ENCODE results near the gene SCML2. TPM values are rescaled to one million over a fixed set of nuclear protein-coding genes. Genes with fewer than 3 reads are reported as not detected.
A peak's percentile ranks its signal among the peaks of the same experiment; 100 is the strongest.

Gene SCML2
- total RNA-seq, 1 donor: 1.7 TPM

DNA sequence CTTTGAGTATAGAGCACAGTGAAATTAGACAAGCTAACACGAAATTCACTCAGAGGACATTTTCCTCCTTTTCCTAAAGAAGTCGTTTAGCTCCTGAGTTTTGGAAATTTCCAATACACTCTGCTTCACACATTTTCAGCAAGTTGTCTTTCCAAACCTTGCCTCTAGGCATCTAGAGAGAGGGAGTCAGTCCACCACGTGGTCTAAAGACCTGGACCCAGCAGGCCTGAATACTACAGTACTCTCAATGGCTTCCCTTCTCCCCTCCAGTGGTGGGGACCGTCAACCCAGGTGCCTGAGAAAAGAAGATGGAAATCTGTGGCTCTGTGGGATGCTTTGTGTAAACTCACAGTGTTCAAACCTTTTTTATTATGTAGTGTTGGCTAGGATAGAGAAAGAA is 13.9 kb upstream of the SCML2 start:
- DNase-seq (ENCODE audit: low read depth): no peak
- TF ChIP-seq, protein P1, sequence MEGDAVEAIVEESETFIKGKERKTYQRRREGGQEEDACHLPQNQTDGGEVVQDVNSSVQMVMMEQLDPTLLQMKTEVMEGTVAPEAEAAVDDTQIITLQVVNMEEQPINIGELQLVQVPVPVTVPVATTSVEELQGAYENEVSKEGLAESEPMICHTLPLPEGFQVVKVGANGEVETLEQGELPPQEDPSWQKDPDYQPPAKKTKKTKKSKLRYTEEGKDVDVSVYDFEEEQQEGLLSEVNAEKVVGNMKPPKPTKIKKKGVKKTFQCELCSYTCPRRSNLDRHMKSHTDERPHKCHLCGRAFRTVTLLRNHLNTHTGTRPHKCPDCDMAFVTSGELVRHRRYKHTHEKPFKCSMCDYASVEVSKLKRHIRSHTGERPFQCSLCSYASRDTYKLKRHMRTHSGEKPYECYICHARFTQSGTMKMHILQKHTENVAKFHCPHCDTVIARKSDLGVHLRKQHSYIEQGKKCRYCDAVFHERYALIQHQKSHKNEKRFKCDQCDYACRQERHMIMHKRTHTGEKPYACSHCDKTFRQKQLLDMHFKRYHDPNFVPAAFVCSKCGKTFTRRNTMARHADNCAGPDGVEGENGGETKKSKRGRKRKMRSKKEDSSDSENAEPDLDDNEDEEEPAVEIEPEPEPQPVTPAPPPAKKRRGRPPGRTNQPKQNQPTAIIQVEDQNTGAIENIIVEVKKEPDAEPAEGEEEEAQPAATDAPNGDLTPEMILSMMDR (IDR thresholded peaks at IDR 0.05; ENCODE audit: insufficient read depth, low read depth, low read length): no peak

DNA sequence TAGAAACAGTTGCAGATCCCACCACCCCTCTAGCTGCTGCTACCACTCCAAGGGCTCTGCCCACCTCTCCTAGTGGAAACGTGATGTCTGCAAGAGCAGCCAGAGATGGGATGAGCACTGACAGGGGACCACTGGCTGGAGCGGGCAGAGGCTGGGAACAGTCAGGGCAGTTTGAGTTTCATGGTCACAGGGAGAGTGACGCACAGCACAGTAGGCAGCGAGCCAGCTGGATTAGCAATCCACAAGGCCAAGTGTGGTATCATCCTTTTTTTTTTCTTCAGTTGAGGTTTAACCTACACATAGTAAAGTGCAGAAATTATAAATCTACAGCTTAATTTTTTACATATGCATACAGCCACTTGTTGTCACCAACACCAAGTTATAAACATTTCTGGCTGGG is 6.4 kb upstream of the SCML2 start:
- TF ChIP-seq, protein P1 (IDR thresholded peaks at IDR 0.05; ENCODE audit: insufficient read depth, low read depth, low read length): no peak
- H3K4me3 ChIP-seq (ENCODE audit: low read depth, low read length): no peak overlapping the region
- DNase-seq (ENCODE audit: low read depth): no peak

More for the DNA sequence above, 13.9 kb upstream of the SCML2 start:
- H3K4me3 ChIP-seq (ENCODE audit: low read depth, low read length): no peak overlapping the region

DNA sequence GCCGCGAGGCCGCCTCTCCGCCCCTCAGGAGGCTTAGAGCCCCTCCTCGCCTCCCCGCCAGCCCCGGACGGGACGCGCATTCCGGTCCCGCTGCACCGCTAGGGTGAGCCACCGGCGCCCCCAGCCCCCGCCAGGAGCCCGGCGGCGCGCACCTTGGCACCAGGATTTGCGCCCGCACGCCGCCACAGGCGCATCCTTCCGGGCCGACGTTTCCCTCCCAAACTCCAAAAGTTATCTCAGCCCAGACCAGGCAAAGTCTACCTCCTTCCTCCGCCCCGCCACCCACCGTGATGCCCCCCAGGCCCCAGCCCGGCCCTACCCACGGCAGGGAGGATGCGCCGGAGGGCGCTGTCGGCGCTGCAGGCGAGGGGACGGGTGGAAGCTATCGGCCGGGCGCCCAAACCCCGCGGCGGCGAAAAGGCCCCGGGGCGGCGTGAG is 538 bp downstream of the SCML2 start:
- H3K4me3 ChIP-seq (ENCODE audit: low read depth, low read length): peak overlapping the region; percentile 57
- DNase-seq (ENCODE audit: low read depth): no peak
- TF ChIP-seq, protein P1 (IDR thresholded peaks at IDR 0.05; ENCODE audit: insufficient read depth, low read depth, low read length): no peak

DNA sequence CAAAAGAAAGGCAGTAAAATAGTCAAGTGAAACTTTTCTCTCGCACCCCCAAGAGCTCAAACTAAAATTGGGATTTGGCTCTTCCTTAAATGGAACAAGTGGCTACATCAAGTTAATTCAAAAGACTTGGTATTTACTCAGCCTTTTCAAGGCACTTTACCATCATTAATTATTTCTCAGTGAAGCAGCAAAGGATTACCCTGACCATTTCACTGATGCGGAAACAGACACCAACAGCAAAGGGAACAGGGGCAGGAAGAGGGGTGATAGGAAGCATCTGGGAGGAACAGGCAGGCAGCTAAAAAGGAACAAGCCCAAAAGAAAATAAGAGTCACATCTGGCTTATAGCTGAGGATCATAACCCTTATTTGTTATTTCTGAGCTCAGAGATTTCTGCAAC is 2.7 kb downstream of the SCML2 start:
- no peak overlapping the region for H3K4me3 ChIP-seq (ENCODE audit: low read depth, low read length)
- TF ChIP-seq, protein P1 (IDR thresholded peaks at IDR 0.05; ENCODE audit: insufficient read depth, low read depth, low read length): no peak
- no peak for DNase-seq (ENCODE audit: low read depth)

DNA sequence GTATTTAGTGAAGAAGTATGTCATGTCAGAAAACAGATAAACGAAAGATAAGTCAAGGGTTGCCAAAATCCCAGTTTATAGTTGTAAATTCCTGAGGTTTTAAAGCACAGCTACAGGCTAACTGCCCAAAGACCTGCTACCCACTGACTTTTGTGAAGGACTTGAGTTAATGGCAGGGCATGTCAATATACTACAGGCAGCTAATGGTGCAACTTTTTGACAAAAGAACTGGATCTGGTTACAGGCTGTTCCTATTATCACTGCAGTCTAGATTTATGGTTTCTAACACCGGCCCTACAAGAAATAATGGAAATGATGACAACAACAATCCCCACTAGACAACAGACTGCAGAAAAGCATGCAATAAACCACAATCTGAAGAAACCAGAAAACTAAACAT is 6.4 kb downstream of the SCML2 start:
- H3K4me3 ChIP-seq (ENCODE audit: low read depth, low read length): no peak overlapping the region
- TF ChIP-seq, protein P1 (IDR thresholded peaks at IDR 0.05; ENCODE audit: insufficient read depth, low read depth, low read length): no peak
- DNase-seq (ENCODE audit: low read depth): no peak

DNA sequence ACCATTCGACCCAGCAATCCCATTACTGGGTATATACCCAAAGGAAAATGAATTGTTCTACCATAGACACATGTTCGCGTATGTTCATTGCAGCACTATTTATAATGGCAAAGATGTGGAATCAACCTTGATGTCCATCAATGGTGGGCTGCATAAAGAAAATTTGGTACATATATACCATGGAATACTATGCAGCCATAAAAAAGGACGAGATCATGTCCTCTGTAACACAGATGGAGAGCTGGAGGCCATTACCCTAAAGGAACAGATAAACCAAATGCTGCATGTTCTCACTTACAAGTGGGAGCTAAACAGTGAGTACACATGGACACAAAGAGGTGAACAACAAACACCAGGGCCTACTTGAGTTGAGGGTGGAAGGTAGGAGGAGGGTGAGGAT is 45.1 kb downstream of the SCML2 start:
- TF ChIP-seq, protein P1 (IDR thresholded peaks at IDR 0.05; ENCODE audit: insufficient read depth, low read depth, low read length): no peak
- DNase-seq (ENCODE audit: low read depth): no peak

DNA sequence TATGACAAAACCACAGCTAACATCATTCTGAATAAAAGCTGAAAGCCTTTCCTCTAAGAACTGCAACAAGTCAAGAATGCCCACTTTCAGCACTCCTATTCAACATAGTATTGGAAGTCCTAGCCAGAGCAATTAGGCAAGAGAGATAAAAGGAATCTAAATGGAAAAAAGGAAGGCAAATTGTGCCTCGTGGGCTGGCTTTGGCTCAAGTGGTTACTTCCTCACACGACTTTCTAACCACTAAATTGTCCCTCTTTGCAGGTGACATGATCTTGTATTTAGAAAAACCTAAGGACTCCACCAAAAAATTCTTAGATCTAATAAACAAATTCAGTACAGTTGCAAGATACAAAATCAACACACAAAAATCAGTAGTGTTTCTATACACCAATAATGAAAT is 57.2 kb downstream of the SCML2 start:
- no peak overlapping the region for H3K4me3 ChIP-seq (ENCODE audit: low read depth, low read length)
- TF ChIP-seq, protein P1 (IDR thresholded peaks at IDR 0.05; ENCODE audit: insufficient read depth, low read depth, low read length): no peak
- no peak for DNase-seq (ENCODE audit: low read depth)

More for the DNA sequence above, 45.1 kb downstream of the SCML2 start:
- no peak overlapping the region for H3K4me3 ChIP-seq (ENCODE audit: low read depth, low read length)
